Measurements from ENCODE around the gene TCTN1.
A peak's percentile ranks its signal among the peaks of the same experiment; 100 is the strongest.

TCTN1 gene

DNA sequence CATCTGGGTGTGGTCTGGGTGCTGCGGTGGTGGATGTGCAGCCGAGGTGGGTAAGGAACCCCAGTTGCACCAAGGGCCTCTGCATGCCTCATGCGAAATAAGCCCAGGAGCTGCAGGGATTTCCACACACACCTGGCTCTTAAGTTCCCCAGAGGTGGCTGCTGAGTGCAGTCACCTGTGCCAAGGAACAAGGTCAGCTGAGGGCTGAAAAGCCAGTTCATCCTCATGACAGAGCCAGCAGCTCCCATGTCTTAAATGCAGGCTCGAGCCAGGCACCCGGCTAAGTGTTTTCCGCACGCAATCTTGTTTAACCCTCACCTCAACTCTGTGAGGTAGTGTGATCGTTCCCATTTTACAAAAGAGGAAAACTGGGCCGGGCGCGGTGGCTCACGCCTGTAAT, 65.3 kb downstream of the TCTN1 start:
- DNase-seq (ENCODE audit: low read depth, low spot score), result no peak

DNA sequence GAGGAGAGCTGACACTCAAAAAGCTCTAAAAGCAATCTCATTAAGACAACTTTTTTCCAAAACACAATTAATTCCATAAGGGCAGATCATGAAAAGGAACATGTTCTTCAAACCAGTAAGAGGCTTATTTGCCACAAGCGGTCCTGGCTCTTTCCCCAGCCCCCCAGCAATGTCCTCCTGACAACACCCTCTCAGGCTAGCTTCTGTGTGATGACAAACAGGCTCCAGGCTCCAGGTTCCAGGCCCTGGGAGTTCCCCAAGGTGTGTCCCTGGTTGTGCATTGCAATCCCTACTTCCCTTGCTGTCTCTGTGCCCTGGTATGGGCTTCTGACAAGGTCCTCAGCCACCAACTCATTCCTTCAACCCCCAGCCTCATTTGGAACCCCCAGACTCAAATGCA, 66.1 kb downstream of the TCTN1 start:
- DNase-seq (ENCODE audit: low read depth, low spot score), result no peak

DNA sequence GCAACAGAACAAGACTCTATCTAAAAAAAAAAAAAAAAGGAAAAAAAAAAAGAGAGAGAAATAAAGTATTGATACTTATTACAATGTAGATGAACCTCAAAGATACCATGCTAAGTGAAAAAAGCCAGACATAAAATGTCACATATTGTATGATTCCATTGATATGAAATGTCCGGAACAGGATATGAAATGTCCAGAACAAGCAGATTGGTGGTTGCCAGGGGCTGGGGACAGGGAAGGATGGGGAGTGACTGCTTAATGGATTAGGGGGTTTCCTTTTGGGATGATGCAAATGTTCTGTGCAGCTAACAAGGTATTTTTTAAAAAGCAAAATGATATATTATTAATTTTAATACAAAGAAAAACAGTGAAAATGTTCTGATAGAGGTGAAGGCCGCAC, 70.0 kb downstream of the TCTN1 start:
- DNase-seq (ENCODE audit: low read depth, low spot score), result no peak

DNA sequence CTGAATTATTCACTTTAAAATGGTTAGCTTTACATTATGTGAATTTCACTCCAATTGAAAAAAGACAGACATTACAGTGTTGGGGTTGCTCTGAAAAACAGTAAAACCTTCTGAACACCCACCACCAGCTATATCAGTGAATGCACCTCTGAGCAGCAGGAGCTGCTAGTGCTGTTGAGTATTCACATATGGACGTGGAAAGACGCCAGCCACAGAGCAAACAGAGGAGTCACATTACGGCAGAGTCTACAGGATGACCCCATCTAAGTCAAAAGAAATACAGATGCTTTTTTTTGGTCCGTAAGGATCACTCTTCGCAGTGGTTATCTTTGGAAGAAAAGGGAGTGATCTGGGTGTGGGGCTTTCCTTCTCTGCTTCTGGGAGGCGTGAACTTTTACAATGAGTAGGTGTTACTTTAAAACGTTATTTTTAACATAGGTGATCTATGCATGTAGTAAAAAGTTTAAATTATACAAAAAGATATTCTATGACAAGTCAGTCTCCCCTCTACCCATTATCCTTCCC, 70.4 kb downstream of the TCTN1 start:
- no peak for DNase-seq (ENCODE audit: low read depth, low spot score)

GRCh38 chr12:110686294-110686903, 72.5 kb downstream of the TCTN1 start:
- no peak for DNase-seq (ENCODE audit: low read depth, low spot score)

GRCh38 chr12:110687396-110688169, 73.7 kb downstream of the TCTN1 start:
- no peak for DNase-seq (ENCODE audit: low read depth, low spot score)

DNA sequence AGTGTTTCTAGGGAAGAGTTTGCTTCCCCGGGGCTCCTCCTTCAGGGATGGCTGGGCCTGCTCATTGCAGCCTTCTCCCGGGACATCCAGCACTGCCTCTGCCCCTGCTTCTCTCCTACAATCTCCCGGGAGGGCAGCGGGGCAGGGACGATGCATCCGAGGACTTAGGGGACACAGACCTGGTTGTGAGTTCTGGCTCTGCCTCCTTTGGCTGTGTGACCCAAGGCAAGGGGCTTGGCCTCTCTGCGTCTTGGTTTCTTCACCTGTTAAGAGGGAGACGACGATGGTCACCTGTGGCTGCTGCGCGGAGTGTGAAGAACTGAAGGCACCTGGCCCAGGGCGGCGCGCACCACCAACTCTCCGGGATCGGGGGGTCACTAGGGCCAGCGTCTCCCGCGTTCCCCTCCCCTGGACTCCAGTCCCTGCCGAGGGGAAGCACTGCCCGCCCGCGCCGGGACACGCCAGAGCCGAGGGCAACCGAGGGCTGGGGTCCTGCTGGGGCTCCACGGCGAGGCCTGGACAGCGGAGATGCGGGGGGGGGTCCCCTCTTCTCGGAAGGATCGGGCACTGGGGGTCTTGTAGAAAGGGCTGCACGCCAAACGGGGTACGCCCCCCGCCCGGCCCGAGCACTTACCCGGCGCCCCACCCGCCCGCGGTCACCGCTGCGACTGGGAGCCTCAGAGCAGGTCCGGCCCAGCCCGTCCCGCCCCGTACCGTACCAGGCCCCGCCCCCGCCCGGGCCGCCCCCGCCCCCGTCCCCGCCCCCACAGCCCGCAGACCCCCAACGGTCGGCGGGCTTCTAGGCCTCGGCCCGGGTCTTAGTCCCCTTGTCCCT, 74.7 kb downstream of the TCTN1 start, which contains the start of gene HVCN1:
HVCN1 (minus strand) TSS at position 670 of the 835 bp plus-strand sequence. CDS start 5,870 bp downstream, outside the sequence.
- no peak for DNase-seq (ENCODE audit: low read depth, low spot score)

GRCh38 chr12:110689281-110690126, 75.6 kb downstream of the TCTN1 start:
- DNase-seq (ENCODE audit: low read depth, low spot score), result no peak

GRCh38 chr12:110690127-110690430, 76.2 kb downstream of the TCTN1 start:
- DNase-seq (ENCODE audit: low read depth, low spot score), result no peak

- no peak for DNase-seq (ENCODE audit: low read depth, low spot score)
These were observed 79.8 kb downstream of the TCTN1 start for GRCh38 chr12:110693731-110694130.

DNA sequence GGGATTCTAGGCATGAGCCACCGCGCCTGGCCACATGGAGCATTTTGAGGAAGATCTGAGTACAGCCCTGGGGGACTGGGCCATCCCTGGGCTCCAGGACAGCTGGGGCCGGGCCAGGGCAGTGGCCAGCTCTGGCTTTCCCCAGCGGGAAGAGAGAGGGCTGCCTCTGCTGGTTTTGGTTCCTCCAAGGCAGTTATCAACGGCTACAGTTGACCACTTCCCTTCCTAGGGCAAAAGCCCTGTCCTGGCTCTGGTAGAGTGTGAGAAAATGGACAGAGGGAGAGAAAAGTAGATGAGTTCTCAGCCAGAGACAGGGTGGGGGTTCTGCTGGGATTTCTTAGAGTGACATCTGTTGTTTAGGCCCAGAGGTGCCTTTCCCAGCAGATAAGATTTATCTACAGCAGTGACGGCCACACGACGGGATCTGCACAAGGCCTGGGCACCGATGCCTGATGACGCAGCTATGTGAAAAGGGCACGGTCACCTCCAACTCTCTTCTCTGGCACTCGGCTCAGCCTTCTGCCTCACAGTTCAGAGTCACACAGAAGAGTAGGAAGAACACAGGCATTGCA, 80.5 kb downstream of the TCTN1 start:
- DNase-seq (ENCODE audit: low read depth, low spot score), result no peak

GRCh38 chr12:110696283-110696682, 82.4 kb downstream of the TCTN1 start:
- DNase-seq (ENCODE audit: low read depth, low spot score), result no peak

GRCh38 chr12:110697236-110697635, 83.3 kb downstream of the TCTN1 start:
- DNase-seq (ENCODE audit: low read depth, low spot score), result no peak

GRCh38 chr12:110698171-110698902, 84.4 kb downstream of the TCTN1 start:
- peak; percentile 54 for DNase-seq (ENCODE audit: low read depth, low spot score)

Data from smooth muscle cell of the brain vasculature (primary cell).